ENCODE measurements around the gene AVPR1A. TPM values are rescaled to one million over a fixed set of nuclear protein-coding genes. Genes with fewer than 3 reads are reported as not detected.

The AVPR1A gene
- total RNA-seq: not detected

GRCh38 chr12:63150713-63151622 is at the start of gene AVPR1A:
AVPR1A (minus strand) TSS chr12:63151201; CDS start chr12:63150836, 365 bp downstream.

Other genes with a start within 250 kb of the AVPR1A start
- not detected for gene PPM1H, start 216.1 kb downstream of the AVPR1A start, total RNA-seq